Osteocyte (in vitro differentiated cells): ENCODE measurements around the gene POU2AF2. TPM values are rescaled to one million over a fixed set of nuclear protein-coding genes. Genes with fewer than 3 reads are reported as not detected.

Experiments
- DNase-seq: peaks from one replicate; pipeline ENCODE4 v3.0.0; 2021; ENCODE audit warnings: mixed read lengths; ENCODE audit not compliant: unreplicated experiment; ENCODE audit errors: extremely low spot score
- H3K27ac Mint-ChIP-seq: one replicate; pipeline ENCODE4 v1.8.0; 2021; ENCODE audit warnings: mild to moderate bottlenecking, mixed read lengths; ENCODE audit not compliant: unreplicated experiment
- H3K27me3 Mint-ChIP-seq: one replicate; pipeline ENCODE4 v1.8.0; 2021; ENCODE audit warnings: mixed read lengths; ENCODE audit not compliant: unreplicated experiment
- H3K36me3 Mint-ChIP-seq: one replicate; pipeline ENCODE4 v1.8.0; 2021; ENCODE audit warnings: mixed read lengths; ENCODE audit not compliant: unreplicated experiment
- H3K4me1 Mint-ChIP-seq: one replicate; pipeline ENCODE4 v1.8.0; 2021; ENCODE audit warnings: mixed read lengths; ENCODE audit not compliant: unreplicated experiment
- H3K4me3 Mint-ChIP-seq: one replicate; pipeline ENCODE4 v1.8.0; 2021; ENCODE audit warnings: mild to moderate bottlenecking, moderate library complexity, mixed read lengths; ENCODE audit not compliant: unreplicated experiment
- H3K9me3 Mint-ChIP-seq: one replicate; pipeline ENCODE4 v1.8.0; 2021; ENCODE audit warnings: mixed read lengths; ENCODE audit not compliant: unreplicated experiment
- total RNA-seq: library from RNA; stranded (reverse); gene quantifications from 2 replicates; pipeline ENCODE4 v1.2.1, GENCODE V29; 2021
- TF ChIP-seq, protein P1 (sequence below): fragments of 200-600 bp; sonication (generic); IDR thresholded peaks from 2 replicates; pipeline ENCODE4 v1.5.0; 2021; ENCODE audit warnings: antibody characterized with exemption, mild to moderate bottlenecking, moderate library complexity

The POU2AF2 gene
- total RNA-seq, 1 donor from 2014 or later, result not detected

- no peaks in the 10 kb centered on the region for H3K4me1 Mint-ChIP-seq
- peaks cover 18% of the 10 kb centered on the region for H3K9me3 Mint-ChIP-seq
- no peak for DNase-seq
- H3K4me3 Mint-ChIP-seq, result no peak overlapping the region
- H3K27ac Mint-ChIP-seq, result no peak overlapping the region
- no peaks in the 10 kb centered on the region for H3K36me3 Mint-ChIP-seq
- TF ChIP-seq, protein P1, sequence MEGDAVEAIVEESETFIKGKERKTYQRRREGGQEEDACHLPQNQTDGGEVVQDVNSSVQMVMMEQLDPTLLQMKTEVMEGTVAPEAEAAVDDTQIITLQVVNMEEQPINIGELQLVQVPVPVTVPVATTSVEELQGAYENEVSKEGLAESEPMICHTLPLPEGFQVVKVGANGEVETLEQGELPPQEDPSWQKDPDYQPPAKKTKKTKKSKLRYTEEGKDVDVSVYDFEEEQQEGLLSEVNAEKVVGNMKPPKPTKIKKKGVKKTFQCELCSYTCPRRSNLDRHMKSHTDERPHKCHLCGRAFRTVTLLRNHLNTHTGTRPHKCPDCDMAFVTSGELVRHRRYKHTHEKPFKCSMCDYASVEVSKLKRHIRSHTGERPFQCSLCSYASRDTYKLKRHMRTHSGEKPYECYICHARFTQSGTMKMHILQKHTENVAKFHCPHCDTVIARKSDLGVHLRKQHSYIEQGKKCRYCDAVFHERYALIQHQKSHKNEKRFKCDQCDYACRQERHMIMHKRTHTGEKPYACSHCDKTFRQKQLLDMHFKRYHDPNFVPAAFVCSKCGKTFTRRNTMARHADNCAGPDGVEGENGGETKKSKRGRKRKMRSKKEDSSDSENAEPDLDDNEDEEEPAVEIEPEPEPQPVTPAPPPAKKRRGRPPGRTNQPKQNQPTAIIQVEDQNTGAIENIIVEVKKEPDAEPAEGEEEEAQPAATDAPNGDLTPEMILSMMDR, result no peak
- peaks cover 26% of the 10 kb centered on the region for H3K27me3 Mint-ChIP-seq
Measured at GRCh38 chr11:111335549-111335948, 90.0 kb downstream of the POU2AF2 start.

Other genes starting within 250 kb of the POU2AF2 start
- not detected in 2 replicates for gene POU2AF3, start 52.8 kb downstream of the POU2AF2 start, total RNA-seq
- gene POU2AF1, start 133.6 kb downstream of the POU2AF2 start, total RNA-seq, result not detected in 2 replicates